T-helper 2 cell (primary cell): ENCODE results near the gene KCNG4.

Experiments used
- DNase-seq, 5 experiments: peaks; one replicate each; pipeline versions ENCODE4 v3.0.0 to v3.0.0-alpha.2; 2012 to 2022

KCNG4 gene

GRCh38 chr16:84262031-84262430 is 22.2 kb upstream of the KCNG4 start:
- no peak for DNase-seq

GRCh38 chr16:84260766-84261554 is 21.1 kb upstream of the KCNG4 start:
- no peak for DNase-seq

GRCh38 chr16:84259691-84260090 is 19.9 kb upstream of the KCNG4 start:
- DNase-seq, result no peak

GRCh38 chr16:84258266-84258665 is 18.5 kb upstream of the KCNG4 start:
- no peak for DNase-seq

- no peak for DNase-seq
Observed at GRCh38 chr16:84255050-84255810, 15.4 kb upstream of the KCNG4 start.

GRCh38 chr16:84254062-84254461 is 14.2 kb upstream of the KCNG4 start:
- no peak for DNase-seq

GRCh38 chr16:84253173-84253572 is 13.4 kb upstream of the KCNG4 start:
- no peak for DNase-seq

- DNase-seq, result no peak
Observed at GRCh38 chr16:84252184-84252583, 12.4 kb upstream of the KCNG4 start.

GRCh38 chr16:84247844-84248243 is 8.0 kb upstream of the KCNG4 start:
- DNase-seq, result no peak

GRCh38 chr16:84247331-84247730 is 7.5 kb upstream of the KCNG4 start:
- DNase-seq, result no peak

- no peak for DNase-seq
Observed at GRCh38 chr16:84246679-84247077, 6.9 kb upstream of the KCNG4 start.

GRCh38 chr16:84245956-84246678 is 6.3 kb upstream of the KCNG4 start:
- no peak for DNase-seq

- no peak for DNase-seq
Observed at GRCh38 chr16:84244728-84245127, 4.9 kb upstream of the KCNG4 start.

GRCh38 chr16:84243732-84244131 is 3.9 kb upstream of the KCNG4 start:
- DNase-seq, result no peak

- DNase-seq, result no peak
Observed at GRCh38 chr16:84242839-84243238, 3.0 kb upstream of the KCNG4 start.

GRCh38 chr16:84241778-84242177 is 2.0 kb upstream of the KCNG4 start:
- DNase-seq, result no peak

- no peak for DNase-seq
Observed at GRCh38 chr16:84240455-84240854, 643 bp upstream of the KCNG4 start.

GRCh38 chr16:84239141-84239769 is 557 bp downstream of the KCNG4 start:
- no peak for DNase-seq

- DNase-seq, result no peak
Observed at GRCh38 chr16:84237994-84238750, 1.6 kb downstream of the KCNG4 start.

GRCh38 chr16:84236671-84237070 is 3.1 kb downstream of the KCNG4 start:
- no peak for DNase-seq

- no peak for DNase-seq
Observed at GRCh38 chr16:84234321-84235241, 5.2 kb downstream of the KCNG4 start.
